ENCODE results near the gene AKAP6. TPM values are rescaled to one million over a fixed set of nuclear protein-coding genes. Genes with fewer than 3 reads are reported as not detected.

Gene AKAP6
- total and polyA plus RNA-seq, 2 of the 8 experiments (the other 6 are each of a cell fraction or from before 2014, with no cell fraction given): 0.09 to 0.89 TPM

DNA sequence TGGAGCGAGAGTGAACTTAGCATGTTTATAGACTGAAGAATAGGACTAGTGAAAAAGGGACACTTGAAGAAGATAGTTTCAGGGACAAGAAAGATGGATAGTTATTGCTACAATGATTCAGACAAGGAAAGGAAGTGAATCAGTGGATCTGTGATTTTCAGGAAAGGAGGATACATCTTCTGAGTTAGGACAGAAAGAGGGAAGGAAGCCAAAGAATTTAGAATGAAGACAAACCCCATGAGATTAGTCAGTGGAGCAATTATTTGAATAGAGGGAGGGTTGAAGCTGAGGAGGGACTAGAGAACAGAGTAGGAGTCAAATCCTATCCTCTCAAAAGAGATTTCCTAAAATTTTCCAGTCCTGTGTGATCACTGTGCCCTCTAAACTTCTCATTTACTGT is 282.7 kb downstream of the AKAP6 start:
- H3K9ac ChIP-seq (replicated peaks in 1 of 4; ENCODE audit: extremely low read depth in 1 of 4, low read depth in 3 of 4, low read length in 3 of 4): no peak overlapping the region
- TF ChIP-seq MAFK (IDR thresholded peaks at IDR 0.05; ENCODE audit: low read depth, low read length) (no peak), SUZ12 (IDR thresholded peaks at IDR 0.05; ENCODE audit: low read length) (no peak), JUN (IDR thresholded peaks at IDR 0.05; ENCODE audit: low read depth, low read length) (no peak), TEAD4 (IDR thresholded peaks at IDR 0.05; ENCODE audit: low read depth, low read length) (no peak), FOSL1 (IDR thresholded peaks at IDR 0.05; ENCODE audit: insufficient read depth, low read depth, low read length) (no peak), BCL11A (IDR thresholded peaks at IDR 0.05; ENCODE audit: low read depth in 2 of 2, low read length in 2 of 2) (no peak), TAF7 (optimal IDR thresholded peaks at IDR 0.05; ENCODE audit: borderline replicate concordance, low read depth, low read length) (no peak), EP300 (IDR thresholded peaks at IDR 0.05; ENCODE audit: borderline replicate concordance in 1 of 2, low read depth in 2 of 2, low read length in 2 of 2) (no peak), CTBP2 (IDR thresholded peaks at IDR 0.05; ENCODE audit: borderline replicate concordance, insufficient read depth, insufficient read length, low read length) (no peak), KDM5A (IDR thresholded peaks at IDR 0.05; ENCODE audit: low read length) (no peak), SRF (IDR thresholded peaks at IDR 0.05; ENCODE audit: low read depth, low read length) (no peak), HDAC6 (IDR thresholded peaks at IDR 0.05; ENCODE audit: low read depth, low read length) (no peak)
- TF ChIP-seq, protein P1, sequence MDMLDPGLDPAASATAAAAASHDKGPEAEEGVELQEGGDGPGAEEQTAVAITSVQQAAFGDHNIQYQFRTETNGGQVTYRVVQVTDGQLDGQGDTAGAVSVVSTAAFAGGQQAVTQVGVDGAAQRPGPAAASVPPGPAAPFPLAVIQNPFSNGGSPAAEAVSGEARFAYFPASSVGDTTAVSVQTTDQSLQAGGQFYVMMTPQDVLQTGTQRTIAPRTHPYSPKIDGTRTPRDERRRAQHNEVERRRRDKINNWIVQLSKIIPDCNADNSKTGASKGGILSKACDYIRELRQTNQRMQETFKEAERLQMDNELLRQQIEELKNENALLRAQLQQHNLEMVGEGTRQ (IDR thresholded peaks at IDR 0.05; ENCODE audit: low read length): no peak

More for the DNA sequence above, 282.7 kb downstream of the AKAP6 start:
- Histone ChIP-seq H3K14ac (ENCODE audit: insufficient read length) (no peak overlapping the region), H2BK12ac (ENCODE audit: low read depth, low read length) (no peak overlapping the region), H3K56ac (replicated peaks; ENCODE audit: insufficient read length, low read depth, low read length) (no peak overlapping the region), H2BK120ac (replicated peaks; ENCODE audit: low read depth, low read length) (no peak overlapping the region), H4K20me1 (replicated peaks in 1 of 2; ENCODE audit: control insufficient read depth in 1 of 2, insufficient read depth in 2 of 2, low read length in 2 of 2) (no peaks in the 10 kb centered on the region), H2AFZ (ENCODE audit: low read length) (peak overlapping the region; percentile 10; the same call in 1 of the 2 replicates), H3K36me3 (ENCODE audit: control insufficient read depth in 2 of 4, insufficient read depth in 4 of 4, low read length in 3 of 4) (no peaks in the 10 kb centered on the region), H3K79me2 (ENCODE audit: control insufficient read depth in 1 of 2, insufficient read depth in 2 of 2, low read length in 2 of 2) (no peaks in the 10 kb centered on the region), H4K91ac (replicated peaks; ENCODE audit: insufficient read length, low read length) (no peak overlapping the region), H4K8ac (ENCODE audit: extremely low read depth, insufficient read depth, low read length) (no peak overlapping the region), H3K4me1 (replicated peaks in 1 of 4; ENCODE audit: control insufficient read depth in 3 of 4, insufficient read depth in 4 of 4, low read length in 3 of 4) (no peaks in the 10 kb centered on the region), H3K4ac (replicated peaks; ENCODE audit: insufficient read length, low read depth, low read length) (no peak overlapping the region), H3K79me1 (ENCODE audit: low read depth, low read length) (no peaks in the 10 kb centered on the region), H3K23me2 (ENCODE audit: low read depth, low read length) (no peaks in the 10 kb centered on the region), H2BK5ac (ENCODE audit: low read depth, low read length) (no peak overlapping the region), H3K9me3 (ENCODE audit: insufficient read depth in 2 of 2, low read depth in 1 of 2, low read length in 1 of 2) (no peaks in the 10 kb centered on the region), H3K27ac (ENCODE audit: low read depth, low read length) (no peak overlapping the region), H3K4me2 (ENCODE audit: insufficient read depth in 1 of 2, low read depth in 2 of 2, low read length in 2 of 2) (no peak overlapping the region), H2BK15ac (ENCODE audit: low read length) (no peak overlapping the region), H4K5ac (ENCODE audit: insufficient read length, low read depth, low read length) (no peak overlapping the region), H2AK5ac (ENCODE audit: low read depth, low read length) (no peak overlapping the region), H3K4me3 (ENCODE audit: extremely low read depth in 1 of 4, insufficient read depth in 2 of 4, low read depth in 3 of 4, low read length in 4 of 4) (no peak overlapping the region), H3K18ac (ENCODE audit: extremely low read depth, low read length) (no peak overlapping the region), H3K23ac (ENCODE audit: insufficient read length) (no peak overlapping the region), H2BK20ac (ENCODE audit: low read length) (no peak overlapping the region), H3K27me3 (replicated peaks in 1 of 4; ENCODE audit: control insufficient read depth in 3 of 4, extremely low read depth in 1 of 4, insufficient read depth in 3 of 4, low read length in 3 of 4) (no peaks in the 10 kb centered on the region)
- WGBS, 2 experiments (ENCODE audit: extremely low coverage in 1 of 2, insufficient coverage in 1 of 2, insufficient read length in 1 of 2, insufficient replicate concordance in 2 of 2, low coverage in 1 of 2, low lambda C conversion rate in 2 of 2, missing lambda C conversion rate in 1 of 2): 90% methylated on average over 1 of the region's 1 CpG; no CpG with 5 or more reads in 1 of the 2 experiments
- ChIA-PET CTCF (ENCODE audit: partially characterized antibody) (interaction anchor here (1.3 kb wide), 1 partner anchor 10 kb away, joined by 5 read pairs; no protein-coding TSS in a partner anchor), POLR2A (ENCODE audit: partially characterized antibody) (interaction anchor here (1.0 kb wide), 1 partner anchor 50 kb away, joined by 3 read pairs; no protein-coding TSS in a partner anchor)
- DNase-seq (ENCODE audit: low read depth in 1 of 2, low spot score in 2 of 2) (no peak), FAIRE-seq (no peak)
